HG02678 (cell line): ENCODE data around the gene MAD1L1.

Source experiments
- ATAC-seq: cut with Tn5 transposase; IDR thresholded peaks from one replicate; pipeline ENCODE4 v1.9.1; 2021; ENCODE audit warnings: mild to moderate bottlenecking, moderate library complexity; ENCODE audit not compliant: unreplicated experiment

MAD1L1 gene

GRCh38 chr7:1993776-1994740, 238.7 kb downstream of the MAD1L1 start:
- no peak for ATAC-seq

DNA sequence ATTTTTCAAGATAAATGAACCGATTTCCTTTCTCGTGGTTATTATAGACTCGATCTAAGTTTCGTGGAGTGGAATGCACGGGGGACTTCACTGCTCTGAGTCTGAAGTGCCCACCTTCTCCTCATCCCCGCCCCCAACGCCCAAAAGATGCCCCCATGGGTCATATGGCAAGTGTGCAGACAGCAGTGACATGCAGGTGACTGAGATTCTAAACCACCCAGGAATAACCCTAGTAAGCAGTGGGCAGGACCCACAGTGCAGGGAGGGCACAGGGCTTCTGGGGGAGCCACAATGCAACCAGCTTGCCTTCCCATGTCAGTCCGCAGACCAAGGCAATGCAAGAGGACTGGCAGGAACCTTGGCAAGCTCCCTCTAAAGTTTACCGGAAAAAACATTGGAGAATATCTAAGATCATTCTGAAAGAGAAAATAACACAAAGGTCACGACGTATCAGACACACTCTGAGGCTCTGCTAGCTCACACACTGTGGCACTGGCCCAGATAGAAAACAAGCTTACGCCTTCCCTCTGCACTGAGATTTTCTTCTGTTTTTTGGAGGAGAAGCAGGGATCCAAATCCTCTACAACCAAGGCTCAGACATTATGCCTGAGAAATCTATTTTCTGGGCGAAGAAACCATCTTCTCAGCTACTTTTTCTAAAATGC, 239.6 kb downstream of the MAD1L1 start:
- no peak for ATAC-seq

- ATAC-seq: no peak
These were observed 240.2 kb downstream of the MAD1L1 start for GRCh38 chr7:1992554-1992953.

GRCh38 chr7:1990001-1990670, 242.6 kb downstream of the MAD1L1 start:
- no peak for ATAC-seq

GRCh38 chr7:1989049-1989860, 243.5 kb downstream of the MAD1L1 start:
- no peak for ATAC-seq

- ATAC-seq: no peak
These were observed 244.2 kb downstream of the MAD1L1 start for GRCh38 chr7:1988533-1988930.

DNA sequence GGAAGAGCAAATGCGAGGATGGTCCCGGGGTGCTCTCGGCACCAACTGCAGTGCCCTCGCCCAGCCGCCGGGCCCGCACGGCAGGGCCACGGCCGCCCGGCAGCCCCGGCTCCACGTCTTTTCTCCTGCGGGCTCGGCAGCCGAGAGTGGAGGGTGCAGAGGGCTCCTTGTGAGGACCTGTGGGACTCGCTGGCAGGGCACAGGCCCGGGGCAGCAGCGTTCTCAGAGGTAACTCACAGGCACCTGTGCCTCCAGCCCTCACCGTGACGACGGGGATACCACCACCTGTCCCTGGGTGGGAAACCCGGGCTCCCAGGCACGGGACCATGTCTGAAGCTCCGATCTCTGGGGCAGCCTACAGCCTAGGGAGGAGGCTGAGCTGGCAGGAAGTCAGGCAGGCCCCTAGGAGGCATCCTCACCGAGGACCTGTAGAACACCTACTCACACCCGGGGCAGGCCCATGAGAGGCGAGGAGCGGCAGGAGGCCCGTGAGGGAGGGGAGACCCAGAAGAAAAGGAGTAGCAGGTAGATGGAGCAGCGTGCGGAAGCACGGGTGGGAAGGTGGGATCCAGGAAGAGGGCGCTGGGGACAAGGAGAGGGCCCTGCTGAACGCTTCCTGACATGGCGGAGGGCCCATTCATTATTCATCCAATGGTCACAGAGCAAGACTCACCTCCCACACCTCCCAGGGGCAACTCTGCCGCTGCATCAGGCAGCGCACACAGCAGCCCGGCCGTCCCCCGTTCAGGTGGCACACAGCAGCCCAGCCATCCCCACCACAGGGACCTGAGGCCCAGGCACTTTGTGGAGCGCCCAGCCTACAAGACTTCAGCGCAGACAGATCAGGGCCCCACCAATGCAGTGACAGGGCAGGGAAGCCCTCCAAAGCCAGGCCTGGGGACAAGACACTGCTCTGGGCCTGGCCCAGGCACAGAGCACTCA, 244.9 kb downstream of the MAD1L1 start:
- no peak for ATAC-seq

- ATAC-seq: no peak
These were observed 245.6 kb downstream of the MAD1L1 start for GRCh38 chr7:1987084-1987535.

GRCh38 chr7:1986366-1987083, 246.2 kb downstream of the MAD1L1 start:
- no peak for ATAC-seq

DNA sequence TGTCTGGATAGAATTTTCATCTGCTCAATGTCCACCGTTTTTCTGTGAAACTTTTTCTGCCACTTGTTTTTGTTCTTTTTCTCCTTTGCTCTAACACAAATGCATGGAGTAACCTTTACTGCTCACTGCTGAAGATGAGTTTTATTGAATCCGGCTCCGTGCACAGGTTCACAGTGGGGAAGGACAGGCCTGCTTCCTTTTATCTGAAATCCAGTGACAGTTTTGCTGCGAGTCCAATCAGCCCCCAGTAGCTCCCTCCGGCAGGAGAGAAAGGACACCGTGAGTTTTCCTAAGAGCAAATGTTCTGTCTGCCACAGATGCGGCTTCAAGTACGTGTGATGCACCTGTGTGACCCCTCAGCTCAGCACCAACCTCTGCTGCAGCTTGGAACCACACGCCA, 246.8 kb downstream of the MAD1L1 start:
- ATAC-seq: no peak

- no peak for ATAC-seq
These were observed 247.7 kb downstream of the MAD1L1 start for GRCh38 chr7:1985042-1985441.

DNA sequence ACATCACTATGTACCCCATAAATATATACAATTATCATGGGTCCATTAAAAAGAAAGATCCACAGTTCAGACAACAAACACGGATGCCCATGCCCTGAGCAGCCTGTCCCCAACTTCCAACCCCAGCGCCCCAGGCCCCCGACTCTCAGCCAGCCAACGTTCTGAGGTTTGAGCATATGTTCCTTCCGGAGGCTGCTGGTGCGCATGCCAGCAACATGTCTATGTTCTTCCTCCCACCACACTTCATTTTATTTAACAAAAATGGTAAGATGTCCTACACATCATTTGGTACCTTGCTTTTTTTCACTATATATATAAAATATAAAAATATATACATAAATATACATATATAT, 250.9 kb downstream of the MAD1L1 start:
- no peak for ATAC-seq

DNA sequence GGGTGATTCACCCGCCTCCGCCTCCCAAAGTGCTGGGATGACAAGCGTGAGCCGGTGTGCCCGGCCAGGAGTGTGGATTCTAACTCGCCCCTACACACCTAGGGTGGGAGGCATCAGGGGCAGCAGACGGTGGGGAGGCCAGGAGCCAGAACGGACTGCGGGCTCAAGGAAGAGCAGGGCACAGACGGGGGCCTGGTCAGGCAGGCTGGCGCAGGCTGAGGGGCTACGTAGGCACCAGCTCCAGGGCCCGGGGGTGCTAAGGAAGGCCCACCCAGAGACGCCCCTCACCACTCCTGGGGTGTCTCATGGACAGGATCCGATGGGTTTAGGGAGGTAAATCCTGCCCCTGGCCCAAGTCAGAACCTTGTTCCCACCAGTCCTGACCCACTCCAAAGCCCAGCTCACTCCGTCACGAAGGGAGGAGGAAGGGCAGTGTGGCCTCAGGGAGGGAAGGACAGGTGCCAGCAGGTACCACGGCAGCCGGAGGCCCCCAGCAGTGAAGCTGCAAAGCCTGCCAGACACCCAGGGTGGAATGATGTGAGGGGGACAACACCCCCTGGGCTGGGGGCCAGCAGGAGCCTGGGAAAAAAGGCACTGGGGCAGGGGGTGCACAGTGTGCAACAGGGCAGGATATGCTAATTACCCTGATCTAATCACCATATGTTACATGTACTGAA, 251.4 kb downstream of the MAD1L1 start:
- ATAC-seq: no peak

- ATAC-seq: no peak
These were observed 252.9 kb downstream of the MAD1L1 start for GRCh38 chr7:1979591-1980560.

GRCh38 chr7:1978656-1979590, 253.8 kb downstream of the MAD1L1 start:
- ATAC-seq: no peak

GRCh38 chr7:1977876-1978441, 254.8 kb downstream of the MAD1L1 start:
- ATAC-seq: no peak
